Stimulated activated CD8-positive, alpha-beta memory T cell treated with anti-CD3 and anti-CD28 coated beads, Interleukin-15, amount 100 ng/mL, for 1 hour (primary cell): ENCODE results near the gene IFIT2.
"Not testable (repeated sequence)": the region's sequence is repeated elsewhere in the genome, so short reads cannot be mapped to it uniquely, and the experiment has no call there.

Source experiments
- DNase-seq: peaks from one replicate; pipeline ENCODE4 v3.0.0-alpha.2; 2020; ENCODE audit warnings: low read depth

IFIT2 gene

GRCh38 chr10:89342206-89342958, 40.5 kb downstream of the IFIT2 start:
- DNase-seq: no peak

GRCh38 chr10:89343089-89343767, 41.4 kb downstream of the IFIT2 start:
- no peak for DNase-seq

- DNase-seq: no peak
Observed at GRCh38 chr10:89344156-89344555, 42.3 kb downstream of the IFIT2 start.

DNA sequence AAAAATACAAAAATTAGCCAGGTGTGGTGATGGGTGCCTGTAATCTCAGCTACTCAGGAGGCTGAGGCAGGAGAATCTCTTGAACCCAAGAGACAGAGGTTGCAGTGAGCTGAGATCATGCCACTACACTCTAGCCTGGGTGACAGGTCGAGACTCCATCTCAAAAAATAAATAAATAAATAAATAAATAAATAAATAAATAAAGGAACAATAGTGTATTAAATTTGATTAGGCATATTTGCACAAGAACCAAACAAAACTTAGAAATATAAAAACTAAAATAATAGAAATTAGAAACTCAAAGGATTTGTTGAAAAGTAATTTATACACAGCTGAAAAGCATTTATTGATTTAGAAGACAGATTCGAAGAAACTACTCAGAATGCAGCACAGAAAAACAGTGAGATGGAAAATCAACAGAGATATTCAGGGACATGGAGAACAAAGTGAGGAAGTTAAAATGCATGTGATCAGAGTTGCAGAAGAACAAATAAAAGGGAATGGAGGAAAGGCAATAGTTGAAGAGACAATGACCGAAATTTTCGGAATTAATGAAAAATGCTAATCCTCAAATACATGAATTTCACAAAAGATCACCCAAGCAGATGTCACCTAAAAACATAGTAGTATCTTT, 43.6 kb downstream of the IFIT2 start:
- DNase-seq: no peak

DNA sequence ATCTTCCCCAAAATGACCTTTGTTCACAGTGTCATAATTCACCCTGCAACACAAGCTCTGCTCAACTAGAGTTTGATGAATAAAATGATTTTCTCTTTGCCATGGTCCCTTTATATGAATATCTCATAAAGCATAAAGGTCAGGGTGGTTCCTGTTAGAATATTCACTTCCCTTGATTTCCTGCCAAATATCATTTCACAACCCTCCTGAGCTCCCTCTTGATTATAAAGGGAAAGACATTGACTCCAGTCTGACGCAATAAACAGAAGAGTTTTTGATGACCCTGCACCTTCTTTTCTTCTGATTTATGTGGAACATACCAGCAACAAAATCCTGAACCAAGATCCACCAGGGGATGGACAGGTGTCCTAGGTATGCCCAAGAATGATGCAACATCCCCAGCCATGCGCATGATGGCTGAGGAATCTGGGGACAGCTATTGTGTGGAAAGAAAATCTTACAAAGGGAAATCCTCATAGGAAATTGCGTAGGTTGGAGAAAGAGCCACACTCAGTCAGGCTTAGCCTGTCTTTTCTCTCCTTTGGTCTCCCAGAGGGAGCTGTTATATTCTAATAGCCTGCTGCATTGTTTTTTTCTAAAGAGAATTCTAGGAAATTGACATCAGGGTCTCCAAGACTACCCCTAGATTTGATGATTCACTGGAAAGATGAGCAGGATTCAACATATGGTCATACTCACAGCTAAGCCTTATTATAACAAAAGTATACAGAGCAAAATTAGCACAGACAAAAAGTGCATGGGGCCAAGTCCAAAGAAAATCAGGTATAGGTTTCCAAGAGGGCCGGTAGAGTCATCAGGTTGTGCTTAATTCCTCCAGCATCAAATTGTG, 44.8 kb downstream of the IFIT2 start:
- DNase-seq: no peak

DNA sequence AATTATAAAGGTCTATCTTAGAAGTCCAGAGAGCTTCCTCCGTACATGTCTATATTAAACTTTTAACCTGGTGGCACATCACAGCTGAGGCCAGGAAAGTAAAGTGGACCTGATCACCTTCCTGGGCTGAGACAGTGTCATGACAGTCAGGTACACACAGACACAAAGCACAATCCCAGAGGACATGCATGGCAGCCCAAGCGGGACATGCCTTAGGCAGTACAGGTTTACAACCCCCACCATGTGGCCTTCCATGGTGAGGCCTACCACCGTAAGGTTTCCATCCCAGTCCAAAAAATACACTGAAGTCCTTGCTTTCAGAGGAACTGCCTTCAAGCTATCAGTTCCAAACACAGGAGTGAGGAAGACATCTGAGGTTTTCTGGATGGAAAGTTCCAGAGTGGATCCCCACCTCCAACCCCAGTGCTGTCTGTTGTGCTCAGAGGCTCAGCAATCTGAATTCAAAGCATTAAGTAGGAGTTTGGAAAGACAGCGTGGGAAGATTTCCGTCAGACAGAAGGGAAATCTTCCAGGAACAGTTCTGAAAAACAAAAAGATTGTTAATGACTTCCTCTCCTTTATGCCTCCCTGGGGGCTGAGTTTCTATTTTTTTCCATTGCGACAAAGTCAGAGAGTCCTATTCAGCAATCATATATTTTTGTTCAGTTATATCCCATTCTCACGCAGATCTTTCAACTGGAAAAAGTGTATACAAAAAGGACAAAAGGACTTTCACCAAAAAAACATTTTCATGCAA, 46.0 kb downstream of the IFIT2 start:
- no peak for DNase-seq

DNA sequence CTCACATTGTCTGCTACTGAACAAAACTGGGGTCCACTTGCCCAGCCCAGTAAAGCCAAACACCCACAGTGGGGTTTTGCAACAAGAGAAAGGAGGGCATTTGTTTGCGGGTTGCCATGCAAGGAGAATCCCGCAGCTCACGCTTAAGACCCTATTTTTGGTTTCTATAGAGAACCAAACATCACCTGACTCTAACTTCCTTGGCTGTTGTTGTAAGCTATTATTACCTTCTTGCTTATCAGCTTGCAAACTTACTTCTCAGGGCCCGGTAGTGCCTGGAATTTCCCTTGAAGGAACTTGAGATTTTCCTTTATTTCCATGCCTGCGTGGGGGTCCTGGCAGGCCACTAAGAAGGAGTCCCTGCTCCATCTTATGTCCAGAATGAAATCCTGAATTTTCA, 46.6 kb downstream of the IFIT2 start:
- DNase-seq: no peak

DNA sequence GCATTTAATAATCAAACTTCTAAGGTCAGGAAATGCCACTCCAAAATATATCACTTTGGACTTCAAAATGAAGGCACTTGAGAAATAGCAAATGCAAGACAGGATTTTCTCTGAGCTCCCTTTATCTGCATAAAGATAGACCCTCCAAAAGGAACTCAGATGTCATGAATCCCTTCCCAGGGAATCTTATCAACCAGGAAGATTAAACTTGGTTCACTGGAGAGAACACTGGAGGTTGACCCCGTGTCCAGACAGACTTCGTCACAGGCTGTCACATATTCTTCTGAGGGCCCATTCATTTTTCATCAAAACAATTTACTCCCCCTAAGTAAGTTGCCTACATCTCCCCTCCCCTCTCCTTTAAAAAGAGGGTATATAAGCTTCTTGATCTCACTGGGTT, 47.1 kb downstream of the IFIT2 start:
- DNase-seq: no peak

DNA sequence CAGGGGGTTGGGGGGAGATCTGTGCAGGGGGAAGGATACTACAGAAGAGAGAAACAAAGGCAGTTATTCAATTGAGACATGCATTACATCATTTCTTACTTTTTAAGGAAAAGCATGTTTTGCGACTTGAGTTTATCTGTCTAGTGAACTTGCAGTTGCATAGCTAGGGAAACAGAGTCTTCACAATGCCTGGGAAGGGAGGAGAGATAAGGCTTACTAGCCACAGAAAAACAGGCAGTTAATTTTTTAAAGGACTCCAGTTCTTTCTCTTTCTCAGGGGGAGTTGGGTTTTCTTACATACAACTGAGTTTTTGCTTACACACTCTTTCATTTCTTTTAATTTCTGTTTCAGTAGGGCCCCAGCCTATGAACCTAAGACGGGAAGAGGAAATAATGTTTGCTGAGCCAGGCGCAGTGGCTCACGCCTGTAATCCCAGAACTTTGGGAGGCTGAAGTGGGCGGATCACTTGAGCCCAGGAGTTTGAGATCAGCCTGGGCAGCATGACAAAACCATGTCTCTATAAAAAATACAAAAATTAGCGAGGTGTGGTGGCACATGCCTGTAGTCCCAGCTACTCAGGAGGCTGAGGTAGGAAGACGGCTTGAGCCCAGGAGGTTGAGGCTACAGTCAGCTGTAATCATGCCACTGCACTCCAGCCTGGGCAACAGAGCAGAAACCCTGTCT, 48.9 kb downstream of the IFIT2 start:
- not testable (repeated sequence) for DNase-seq

DNA sequence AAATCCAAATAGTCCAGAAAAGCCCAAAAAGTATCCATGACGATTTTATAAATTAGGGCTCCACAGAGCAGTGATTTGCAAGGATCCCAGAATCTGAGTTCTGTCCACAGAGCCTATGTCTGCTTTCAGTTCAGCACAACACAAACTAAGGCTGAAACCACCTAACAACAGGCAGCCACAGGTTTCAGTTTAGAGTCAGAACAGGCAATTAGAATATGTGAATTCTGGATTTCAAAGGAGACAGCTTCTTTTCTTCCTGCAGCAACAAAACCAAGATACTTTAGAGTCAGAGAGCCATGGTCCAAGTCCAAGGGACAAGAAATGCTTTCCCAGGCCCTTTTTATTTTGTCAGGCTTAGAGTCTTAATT, 49.5 kb downstream of the IFIT2 start:
- no peak for DNase-seq

DNA sequence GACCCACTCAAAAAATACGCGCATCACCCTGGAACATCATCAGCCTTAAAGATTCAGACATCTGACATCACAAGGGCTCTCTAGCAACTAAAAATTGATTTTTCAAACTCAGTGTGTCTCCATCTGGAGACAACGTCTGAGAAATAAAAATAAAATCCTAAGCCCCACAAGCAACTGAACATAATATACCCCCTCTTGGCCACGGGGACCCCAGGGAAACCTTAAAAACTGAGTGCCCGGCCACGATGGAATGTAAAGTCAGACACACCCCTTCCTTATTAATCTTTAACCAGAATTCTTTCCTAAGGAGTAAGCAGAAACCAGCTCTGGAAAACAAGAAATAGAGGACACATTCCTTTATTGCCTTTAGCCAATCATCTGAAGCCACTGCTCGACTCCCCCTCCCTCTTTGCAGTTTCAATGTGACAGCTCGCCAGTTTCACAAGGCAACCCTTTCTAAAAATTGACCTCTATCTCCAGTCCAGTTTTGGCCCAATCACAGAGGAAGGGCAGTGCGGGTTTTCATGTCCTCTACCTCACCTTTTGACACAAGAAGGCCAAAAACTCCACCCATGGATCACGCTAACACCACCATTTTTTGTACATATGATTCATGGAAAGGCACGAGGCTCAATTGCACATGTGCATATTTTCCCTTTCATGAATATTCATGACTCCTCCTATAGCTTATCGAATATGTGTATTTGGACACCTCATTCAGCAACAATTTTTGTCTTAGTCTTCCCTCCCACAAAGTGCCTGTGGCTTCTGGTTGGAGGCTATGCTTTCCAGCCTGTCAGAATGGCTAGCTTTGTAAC, 50.1 kb downstream of the IFIT2 start:
- no peak for DNase-seq

- DNase-seq: no peak
Observed at GRCh38 chr10:89352802-89353201, 51.0 kb downstream of the IFIT2 start.

DNA sequence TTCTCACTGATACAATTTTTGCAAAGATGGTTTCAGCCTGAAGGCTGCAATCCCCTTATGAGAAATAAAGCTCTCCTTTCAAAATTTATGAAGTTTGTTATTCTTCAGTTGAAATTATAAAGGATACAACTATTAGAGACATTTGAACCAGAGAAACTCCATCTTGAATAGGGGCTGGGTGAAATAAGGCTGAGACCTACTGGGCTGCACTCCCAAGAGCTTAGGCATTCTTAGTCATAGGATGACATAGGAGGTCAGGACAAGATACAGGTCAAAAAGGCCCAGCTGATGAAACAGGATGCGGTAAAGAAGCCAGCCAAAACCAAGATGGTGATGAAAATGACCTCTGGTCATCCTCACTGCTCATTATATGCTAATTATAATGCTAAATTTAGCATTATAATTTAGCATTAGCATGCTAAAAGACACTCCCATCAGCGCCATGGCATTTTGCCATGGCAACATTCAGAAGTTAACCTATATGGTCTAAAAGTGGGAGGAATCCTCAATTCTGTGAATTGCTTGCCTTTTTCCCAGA, 53.6 kb downstream of the IFIT2 start:
- no peak for DNase-seq

GRCh38 chr10:89357096-89357495, 55.2 kb downstream of the IFIT2 start:
- no peak for DNase-seq

DNA sequence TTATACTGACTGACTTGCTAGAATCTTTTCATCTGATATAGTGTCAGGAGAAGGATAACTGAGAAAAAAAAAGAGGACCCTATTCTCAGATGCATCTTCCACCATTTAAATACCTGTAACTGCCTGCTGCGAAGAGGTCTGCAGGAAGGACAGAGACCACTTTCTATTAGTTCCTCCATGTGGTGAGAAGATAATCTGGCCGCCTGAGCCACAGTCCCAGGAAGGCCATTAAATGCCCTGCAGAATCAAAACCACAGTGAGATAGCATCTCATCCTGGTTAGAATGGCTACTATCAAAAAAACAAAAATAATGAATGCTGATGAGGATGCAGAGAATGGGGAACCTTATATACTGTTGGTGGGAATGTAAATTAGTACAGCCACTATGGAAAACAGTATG, 56.1 kb downstream of the IFIT2 start:
- no peak for DNase-seq
